T-helper 2 cell treated with Interferon-gamma antibody and Interleukin-4, amounts not matched to agents 100 ng/mL and 5 ng/mL, for 36 hours (primary cell): Measurements from ENCODE around the gene RALGPS2. TPM values are rescaled to one million over a fixed set of nuclear protein-coding genes. Genes with fewer than 3 reads are reported as not detected.
"Not testable (repeated sequence)": the region's sequence is repeated elsewhere in the genome, so short reads cannot be mapped to it uniquely, and the experiment has no call there.

Experiments used
- intact Hi-C: fragments of 100-400 bp; cut with micrococcal nuclease; formaldehyde crosslinking; loops from one replicate; pipeline ENCODE4 v1.15.1; 2023
- total RNA-seq: library from RNA; stranded (reverse); gene quantifications from 2 replicates; pipeline ENCODE4 v1.2.3, GENCODE V29; 2022

Gene RALGPS2
- total RNA-seq, 1 donor from 2014 or later: 3.3 TPM

- intact Hi-C loops: no loop called here
These were observed 47.9 kb downstream of the RALGPS2 start for GRCh38 chr1:178772952-178773351.

- intact Hi-C loops: loop anchor here (1.0 kb wide), 1 partner anchor 229 kb away; no protein-coding TSS in a partner anchor
These were observed 49.2 kb downstream of the RALGPS2 start for GRCh38 chr1:178774263-178774662.

- intact Hi-C loops: no loop called here
These were observed 51.5 kb downstream of the RALGPS2 start for GRCh38 chr1:178776553-178776952.

GRCh38 chr1:178781533-178782330 is 56.7 kb downstream of the RALGPS2 start:
- intact Hi-C loops: no loop called here

- intact Hi-C loops: no loop called here
These were observed 59.1 kb downstream of the RALGPS2 start for GRCh38 chr1:178784131-178784536.

- intact Hi-C loops: no loop called here
These were observed 67.3 kb downstream of the RALGPS2 start for GRCh38 chr1:178792394-178792793.

GRCh38 chr1:178796013-178796412 is 71.0 kb downstream of the RALGPS2 start:
- intact Hi-C loops: no loop called here

- intact Hi-C loops: no loop called here
These were observed 72.5 kb downstream of the RALGPS2 start for GRCh38 chr1:178797590-178797989.

- intact Hi-C loops: no loop called here
These were observed 73.3 kb downstream of the RALGPS2 start for GRCh38 chr1:178798232-178798861.

GRCh38 chr1:178802873-178803272 is 77.8 kb downstream of the RALGPS2 start:
- intact Hi-C loops: no loop called here

- intact Hi-C loops: no loop called here
These were observed 81.7 kb downstream of the RALGPS2 start for GRCh38 chr1:178806665-178807300.

GRCh38 chr1:178808529-178808928 is 83.5 kb downstream of the RALGPS2 start:
- intact Hi-C loops: no loop called here

GRCh38 chr1:178810585-178810984 is 85.5 kb downstream of the RALGPS2 start:
- intact Hi-C loops: no loop called here

- intact Hi-C loops: no loop called here
These were observed 93.4 kb downstream of the RALGPS2 start for GRCh38 chr1:178818416-178818815.

- intact Hi-C loops: no loop called here
These were observed 94.1 kb downstream of the RALGPS2 start for GRCh38 chr1:178819123-178819522.

- intact Hi-C loops: no loop called here
These were observed 96.3 kb downstream of the RALGPS2 start for GRCh38 chr1:178821134-178821866.

GRCh38 chr1:178825167-178825566 is 100.1 kb downstream of the RALGPS2 start:
- intact Hi-C loops: no loop called here

- intact Hi-C loops: no loop called here
These were observed 119.4 kb downstream of the RALGPS2 start for GRCh38 chr1:178844436-178844835.

- intact Hi-C loops: no loop called here
These were observed 121.3 kb downstream of the RALGPS2 start for GRCh38 chr1:178846306-178846705.

GRCh38 chr1:178847396-178847849 is 122.4 kb downstream of the RALGPS2 start:
- intact Hi-C loops: no loop called here

GRCh38 chr1:178847919-178848318 is 122.9 kb downstream of the RALGPS2 start:
- intact Hi-C loops: not testable (repeated sequence)
